SIG-M5 treated with dmso at 0.1 percent for 504 hours (cell line): ENCODE measurements around the gene EPHA8.

Experiments used
- DNase-seq: peaks from one replicate; lab custom pipeline; 2025; ENCODE audit not compliant: unreplicated experiment; lab: John Stamatoyannopoulos, UW

Gene EPHA8

DNA sequence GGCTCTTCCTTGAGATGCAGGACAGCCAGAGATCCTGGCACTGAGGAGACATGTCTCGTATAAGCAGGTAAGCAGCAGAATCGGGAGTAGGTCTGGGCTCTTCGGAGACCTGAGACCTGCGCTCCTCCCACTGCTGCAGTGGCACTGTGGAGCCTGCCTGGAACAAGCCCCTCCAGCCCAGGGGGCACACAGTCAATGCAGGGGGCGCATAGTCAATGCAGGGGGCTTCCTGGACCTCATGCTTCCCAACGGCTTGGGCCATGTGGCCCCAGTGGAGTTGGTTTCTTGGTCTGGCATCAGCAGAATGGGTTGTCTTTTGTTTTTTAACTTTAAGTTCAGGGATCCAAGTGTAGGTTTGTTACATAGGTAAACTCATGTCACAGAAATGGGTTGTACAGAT is 27.9 kb upstream of the EPHA8 start:
- no peak for DNase-seq

GRCh38 chr1:22536506-22536905 is 26.8 kb upstream of the EPHA8 start:
- no peak for DNase-seq

DNA sequence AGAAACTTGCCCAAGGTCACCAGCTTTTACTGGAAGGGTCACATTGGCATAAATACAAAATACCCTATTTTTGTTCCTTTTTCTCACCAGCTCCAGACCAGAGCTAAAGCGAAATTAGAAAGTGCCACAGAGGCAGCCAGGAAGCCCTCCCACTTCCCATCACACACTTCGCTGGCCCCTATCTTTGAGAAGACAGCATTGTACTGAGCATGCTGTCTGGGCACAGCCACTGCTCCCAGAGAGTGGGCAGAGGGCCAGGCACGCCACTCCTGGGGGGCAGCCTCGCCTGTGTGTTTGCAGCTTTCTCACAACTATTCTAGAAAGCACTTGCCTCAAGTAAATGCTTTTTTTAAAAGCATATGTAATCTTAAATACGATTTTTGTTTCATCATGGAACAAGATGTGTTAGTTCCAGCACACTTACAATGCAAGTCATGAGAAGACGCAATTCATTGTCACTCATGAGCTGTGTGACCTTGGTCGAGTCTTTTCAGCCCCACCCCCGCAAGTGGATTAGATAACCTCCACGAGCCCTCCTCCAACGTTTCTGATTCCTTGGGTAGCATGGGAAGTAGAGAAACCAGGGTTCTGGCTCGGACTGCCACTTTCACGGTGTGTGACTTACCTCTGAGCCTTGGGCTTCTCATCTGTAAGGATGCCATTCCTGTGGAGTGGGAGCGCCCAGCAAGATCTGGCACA is 25.7 kb upstream of the EPHA8 start:
- no peak for DNase-seq

- no peak for DNase-seq
Observed at GRCh38 chr1:22539510-22540118, 23.7 kb upstream of the EPHA8 start.

- DNase-seq: no peak
Observed at GRCh38 chr1:22540337-22540736, 23.0 kb upstream of the EPHA8 start.

GRCh38 chr1:22542886-22543285 is 20.4 kb upstream of the EPHA8 start:
- DNase-seq: no peak

- DNase-seq: no peak
Observed at GRCh38 chr1:22543679-22544078, 19.6 kb upstream of the EPHA8 start.

DNA sequence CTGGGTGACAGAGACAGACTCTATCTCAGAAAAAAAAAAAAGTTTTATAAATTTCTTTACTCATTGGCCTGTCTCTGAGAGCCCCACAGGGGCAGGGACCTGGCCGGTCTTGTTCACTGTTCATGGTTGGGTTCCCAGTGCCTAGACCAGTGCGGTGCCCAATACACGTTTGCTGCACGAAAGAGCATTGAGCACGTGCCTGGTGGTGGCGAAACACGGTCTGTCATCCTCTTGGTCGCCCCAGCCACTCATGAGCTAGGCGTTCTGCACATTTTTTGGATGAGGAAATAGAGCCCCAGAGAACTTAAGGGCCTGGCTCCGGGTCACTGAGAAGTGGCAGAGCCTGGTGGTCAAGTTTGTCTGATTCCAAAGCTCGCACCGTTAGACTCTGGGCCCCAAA is 18.7 kb upstream of the EPHA8 start:
- no peak for DNase-seq

- no peak for DNase-seq
Observed at GRCh38 chr1:22545141-22545540, 18.1 kb upstream of the EPHA8 start.

- DNase-seq: no peak
Observed at GRCh38 chr1:22547186-22547817, 16.0 kb upstream of the EPHA8 start.

- no peak for DNase-seq
Observed at GRCh38 chr1:22547818-22548462, 15.3 kb upstream of the EPHA8 start.

DNA sequence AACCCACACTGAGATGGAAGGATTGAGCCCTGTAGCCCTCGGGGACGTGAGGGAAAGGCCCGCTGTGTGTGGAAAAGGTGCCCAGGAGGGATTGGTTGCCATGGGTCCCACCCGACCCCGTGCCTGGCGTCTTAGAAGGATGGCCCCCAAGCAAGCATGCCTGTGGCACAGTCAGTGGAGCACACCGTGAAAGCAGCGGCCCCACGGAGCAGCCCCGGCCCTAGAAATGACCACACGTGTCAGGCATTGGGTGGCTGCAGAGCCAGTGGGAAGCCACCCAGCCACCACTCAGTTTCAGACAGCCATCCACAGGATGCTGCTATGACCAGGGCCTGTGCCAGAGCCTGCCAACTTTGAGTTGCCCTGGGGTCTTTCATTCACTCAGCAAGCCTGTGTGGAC is 13.3 kb upstream of the EPHA8 start:
- no peak for DNase-seq

GRCh38 chr1:22551591-22551990 is 11.7 kb upstream of the EPHA8 start:
- DNase-seq: no peak

DNA sequence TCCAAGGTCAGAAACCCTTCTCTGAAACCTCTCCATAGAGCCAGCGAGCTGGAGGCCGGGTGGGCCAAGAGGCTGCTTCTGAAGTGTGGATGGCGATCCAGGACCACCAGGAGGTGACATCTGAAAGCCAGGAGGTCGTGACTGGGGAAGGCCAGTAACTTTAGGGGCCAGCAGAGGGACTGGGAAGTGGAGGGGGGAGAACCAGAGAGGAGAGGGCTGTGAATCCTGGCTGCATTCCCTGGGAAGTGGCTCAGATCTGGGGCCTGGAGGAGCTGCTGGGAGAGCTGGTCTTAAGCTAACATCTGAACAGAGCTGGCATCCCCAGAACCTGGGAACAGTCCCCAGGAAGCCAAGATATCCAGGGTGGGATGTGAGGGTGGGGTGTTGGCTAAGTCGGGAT is 11.3 kb upstream of the EPHA8 start:
- no peak for DNase-seq

GRCh38 chr1:22553104-22553880 is 10.0 kb upstream of the EPHA8 start:
- DNase-seq: no peak

DNA sequence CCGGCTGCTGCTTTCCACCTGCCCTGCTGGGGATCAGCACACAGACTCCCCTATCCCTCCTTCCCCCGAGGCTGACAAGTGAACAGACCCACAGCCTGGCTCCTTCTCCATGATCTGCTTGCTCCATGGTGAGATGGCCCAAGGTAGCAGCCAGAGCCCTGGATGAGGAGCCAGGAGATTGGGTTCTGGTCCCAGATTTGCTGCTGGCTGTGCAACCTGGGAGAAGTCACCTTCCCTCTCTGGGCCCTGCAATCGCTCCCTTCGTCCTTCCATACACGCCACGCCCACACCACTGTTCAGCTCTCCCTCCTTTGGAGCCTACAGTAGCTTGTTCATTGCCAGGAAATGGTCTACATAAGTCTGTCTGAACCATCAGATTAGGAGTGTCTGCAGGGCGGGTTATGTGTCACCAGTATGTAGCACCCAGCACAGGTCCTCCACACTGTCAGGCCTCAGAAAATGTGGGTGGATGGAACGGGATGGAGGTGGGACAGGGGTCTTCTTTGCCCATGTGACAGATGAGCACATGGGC is 9.2 kb upstream of the EPHA8 start:
- DNase-seq: no peak

- DNase-seq: no peak
Observed at GRCh38 chr1:22555371-22555656, 8.0 kb upstream of the EPHA8 start.

- DNase-seq: no peak
Observed at GRCh38 chr1:22556391-22557104, 6.7 kb upstream of the EPHA8 start.

GRCh38 chr1:22557341-22557950 is 5.8 kb upstream of the EPHA8 start:
- DNase-seq: no peak
